ENCODE data around the gene HNRNPUL2.
"Not testable (repeated sequence)": the region's sequence is repeated elsewhere in the genome, so short reads cannot be mapped to it uniquely, and the experiment has no call there.

The HNRNPUL2 gene

DNA sequence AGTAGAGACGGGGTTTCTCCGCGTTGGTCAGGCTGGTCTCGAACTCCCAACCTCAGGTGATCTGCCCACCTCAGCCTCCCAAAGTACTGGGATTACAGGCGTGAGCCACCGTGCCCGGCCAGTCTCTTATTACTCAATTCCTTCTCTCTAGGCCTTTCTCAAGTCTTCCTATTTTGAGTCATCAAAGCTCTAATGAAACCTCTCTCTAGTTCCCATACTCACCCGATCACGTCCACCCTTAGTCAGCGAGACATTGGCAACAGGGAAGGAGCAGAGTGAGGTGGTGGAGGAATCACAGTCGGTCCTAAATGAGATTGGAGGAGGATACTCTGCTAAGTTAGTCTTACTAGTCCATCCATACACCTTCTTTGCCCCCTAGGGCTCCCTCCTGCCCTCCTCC, 25.0 kb downstream of the HNRNPUL2 start:
- H3K4me3 ChIP-seq (ENCODE audit: low read depth in 1 of 2, low read length in 2 of 2), result no peak overlapping the region
- no peaks in the 10 kb centered on the region for H3K9me3 ChIP-seq (ENCODE audit: control insufficient read depth in 1 of 2, low read length in 2 of 2)
- no peaks in the 10 kb centered on the region for H3K27me3 ChIP-seq (ENCODE audit: low read depth, low read length)
- no peak overlapping the region for H3K27ac ChIP-seq (ENCODE audit: low read length)
- H3K4me1 ChIP-seq (ENCODE audit: control insufficient read depth in 1 of 2, insufficient read depth in 2 of 2, low read length in 2 of 2), result peaks cover 13 to 19% of the 10 kb centered on the region in 2 donors
- peaks cover 0 to 3% of the 10 kb centered on the region in 2 donors for H3K36me3 ChIP-seq (ENCODE audit: control insufficient read depth in 1 of 2, insufficient read depth in 2 of 2, low read length in 2 of 2)

DNA sequence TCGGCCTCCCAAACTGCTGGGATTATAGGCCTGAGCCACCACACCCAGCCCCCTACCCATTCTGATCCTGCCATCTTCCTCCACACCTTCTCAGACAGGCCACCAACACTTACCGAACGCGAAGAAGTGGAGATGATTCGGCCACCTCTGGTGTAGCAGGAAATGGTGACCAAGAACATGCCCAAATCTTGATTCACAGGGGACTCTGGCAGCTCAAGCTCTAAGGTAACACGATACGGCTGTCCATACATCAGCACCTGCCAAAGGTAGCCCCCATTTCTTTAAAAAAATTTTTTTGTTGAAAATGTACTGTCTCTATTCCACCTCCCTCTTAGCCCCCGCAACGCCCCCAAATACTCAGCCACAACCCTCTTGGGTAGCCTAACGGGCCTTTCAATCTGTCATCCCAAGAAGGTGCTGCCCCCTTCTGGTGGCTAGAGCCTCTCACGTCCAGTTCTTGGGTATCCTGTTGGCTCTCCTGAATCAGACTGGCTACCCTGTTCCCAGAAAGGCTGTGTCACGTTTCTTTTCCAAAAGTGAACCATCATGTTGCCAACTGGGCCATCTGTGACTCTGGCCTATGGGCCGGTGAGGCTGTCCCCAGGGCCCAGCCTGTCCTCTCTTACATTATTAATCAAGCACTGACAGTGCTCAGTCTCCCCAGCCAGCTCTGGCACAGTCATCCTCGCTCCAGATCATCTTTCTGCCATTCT, 32.6 kb downstream of the HNRNPUL2 start:
- peaks cover 25 to 30% of the 10 kb centered on the region in 2 donors for H3K36me3 ChIP-seq (ENCODE audit: control insufficient read depth in 1 of 2, insufficient read depth in 2 of 2, low read length in 2 of 2)
- no peaks in the 10 kb centered on the region for H3K9me3 ChIP-seq (ENCODE audit: control insufficient read depth in 1 of 2, low read length in 2 of 2)
- no peaks in the 10 kb centered on the region for H3K27me3 ChIP-seq (ENCODE audit: low read depth, low read length)
- H3K4me1 ChIP-seq (ENCODE audit: control insufficient read depth in 1 of 2, insufficient read depth in 2 of 2, low read length in 2 of 2), result peaks cover 0 to 12% of the 10 kb centered on the region in 2 donors
- H3K4me3 ChIP-seq (ENCODE audit: low read depth in 1 of 2, low read length in 2 of 2), result no peak overlapping the region
- H3K27ac ChIP-seq (ENCODE audit: low read length), result no peak overlapping the region

GRCh38 chr11:62693624-62694023, 33.6 kb downstream of the HNRNPUL2 start:
- Histone ChIP-seq H3K4me1 (ENCODE audit: control insufficient read depth in 1 of 2, insufficient read depth in 2 of 2, low read length in 2 of 2) (peaks cover 0 to 12% of the 10 kb centered on the region in 2 donors), H3K36me3 (ENCODE audit: control insufficient read depth in 1 of 2, insufficient read depth in 2 of 2, low read length in 2 of 2) (peaks cover 25 to 30% of the 10 kb centered on the region in 2 donors)
- H3K4me3 ChIP-seq (ENCODE audit: low read depth in 1 of 2, low read length in 2 of 2); H3K27ac ChIP-seq (ENCODE audit: low read length); H3K9me3 ChIP-seq (ENCODE audit: control insufficient read depth in 1 of 2, low read length in 2 of 2); H3K27me3 ChIP-seq (ENCODE audit: low read depth, low read length): not testable (repeated sequence)

DNA sequence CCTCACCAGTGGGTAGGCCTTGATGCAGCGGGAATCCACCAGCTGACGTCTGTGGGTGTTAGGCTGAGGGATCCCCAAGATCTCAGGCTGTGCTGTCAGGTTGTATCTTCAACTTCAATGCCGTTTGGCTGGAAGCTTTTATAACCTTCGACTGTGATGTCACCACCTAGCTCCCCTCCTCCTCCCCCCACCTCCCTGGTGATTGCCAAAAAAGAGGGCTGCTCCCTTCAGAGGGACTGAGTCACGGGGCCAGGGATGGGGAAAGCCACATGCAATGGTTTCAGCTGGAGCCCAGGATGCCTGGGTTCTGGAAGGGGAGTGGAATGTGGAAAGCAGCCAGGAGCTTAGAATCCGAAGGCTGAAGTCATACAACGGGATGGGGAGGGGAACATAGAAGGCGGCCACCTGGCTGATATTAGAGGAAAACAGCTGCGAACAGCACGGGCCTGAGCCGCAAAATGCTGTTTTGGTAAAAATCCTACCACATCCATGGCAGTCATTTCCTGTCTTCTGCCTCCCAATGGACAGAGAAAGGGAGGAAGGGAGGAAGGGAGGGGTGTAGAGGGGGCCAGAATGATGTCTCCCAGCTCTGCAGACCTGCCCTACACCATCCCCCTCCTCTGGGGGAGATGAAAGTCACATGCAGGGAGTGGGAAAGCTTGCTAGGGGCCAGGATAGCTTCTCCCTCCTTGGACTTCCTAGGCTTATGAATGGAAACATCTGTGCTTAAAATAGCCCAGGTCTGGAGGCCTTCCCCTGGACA, 37.7 kb downstream of the HNRNPUL2 start, which contains the start of gene LRRN4CL:
LRRN4CL (minus strand) TSS at position 110 of the 763 bp plus-strand sequence. CDS start 1,022 bp downstream, outside the sequence.
- no peaks in the 10 kb centered on the region for H3K9me3 ChIP-seq (ENCODE audit: control insufficient read depth in 1 of 2, low read length in 2 of 2)
- no peaks in the 10 kb centered on the region for H3K27me3 ChIP-seq (ENCODE audit: low read depth, low read length)
- H3K4me3 ChIP-seq (ENCODE audit: low read depth in 1 of 2, low read length in 2 of 2), result peak within 1 kb of the TSS; percentile 47 to 49
- H3K36me3 ChIP-seq (ENCODE audit: control insufficient read depth in 1 of 2, insufficient read depth in 2 of 2, low read length in 2 of 2), result peaks cover 25 to 30% of the 10 kb centered on the region in 2 donors
- peaks cover 0 to 12% of the 10 kb centered on the region in 2 donors for H3K4me1 ChIP-seq (ENCODE audit: control insufficient read depth in 1 of 2, insufficient read depth in 2 of 2, low read length in 2 of 2)
- H3K27ac ChIP-seq (ENCODE audit: low read length), result peak within 1 kb of the TSS; percentile 74

DNA sequence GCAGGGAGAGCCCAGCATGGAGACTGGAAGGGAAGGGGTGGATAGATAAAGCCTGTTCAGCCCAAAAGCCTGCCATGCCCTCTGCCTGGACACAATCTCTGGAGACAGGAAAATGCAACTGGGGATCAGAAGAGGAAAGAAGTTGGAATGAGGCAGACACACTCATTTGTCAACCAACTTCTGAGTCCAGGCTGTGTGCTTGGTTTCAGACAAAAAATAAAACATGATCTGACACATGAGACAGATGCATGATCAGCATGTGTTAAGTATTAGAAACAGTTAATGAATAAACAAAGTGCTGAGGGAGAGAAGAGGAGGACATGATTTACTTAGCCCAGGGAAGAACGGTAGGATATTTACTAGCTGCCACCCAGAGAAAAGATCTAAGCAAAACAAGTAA, 38.8 kb downstream of the HNRNPUL2 start:
- Histone ChIP-seq H3K4me3 (ENCODE audit: low read depth in 1 of 2, low read length in 2 of 2) (peak overlapping the region; percentile 47), H3K36me3 (ENCODE audit: control insufficient read depth in 1 of 2, insufficient read depth in 2 of 2, low read length in 2 of 2) (peaks cover 25 to 30% of the 10 kb centered on the region in 2 donors), H3K27me3 (ENCODE audit: low read depth, low read length) (no peaks in the 10 kb centered on the region), H3K9me3 (ENCODE audit: control insufficient read depth in 1 of 2, low read length in 2 of 2) (no peaks in the 10 kb centered on the region), H3K27ac (ENCODE audit: low read length) (peak overlapping the region; percentile 49), H3K4me1 (ENCODE audit: control insufficient read depth in 1 of 2, insufficient read depth in 2 of 2, low read length in 2 of 2) (peaks cover 0 to 12% of the 10 kb centered on the region in 2 donors)

DNA sequence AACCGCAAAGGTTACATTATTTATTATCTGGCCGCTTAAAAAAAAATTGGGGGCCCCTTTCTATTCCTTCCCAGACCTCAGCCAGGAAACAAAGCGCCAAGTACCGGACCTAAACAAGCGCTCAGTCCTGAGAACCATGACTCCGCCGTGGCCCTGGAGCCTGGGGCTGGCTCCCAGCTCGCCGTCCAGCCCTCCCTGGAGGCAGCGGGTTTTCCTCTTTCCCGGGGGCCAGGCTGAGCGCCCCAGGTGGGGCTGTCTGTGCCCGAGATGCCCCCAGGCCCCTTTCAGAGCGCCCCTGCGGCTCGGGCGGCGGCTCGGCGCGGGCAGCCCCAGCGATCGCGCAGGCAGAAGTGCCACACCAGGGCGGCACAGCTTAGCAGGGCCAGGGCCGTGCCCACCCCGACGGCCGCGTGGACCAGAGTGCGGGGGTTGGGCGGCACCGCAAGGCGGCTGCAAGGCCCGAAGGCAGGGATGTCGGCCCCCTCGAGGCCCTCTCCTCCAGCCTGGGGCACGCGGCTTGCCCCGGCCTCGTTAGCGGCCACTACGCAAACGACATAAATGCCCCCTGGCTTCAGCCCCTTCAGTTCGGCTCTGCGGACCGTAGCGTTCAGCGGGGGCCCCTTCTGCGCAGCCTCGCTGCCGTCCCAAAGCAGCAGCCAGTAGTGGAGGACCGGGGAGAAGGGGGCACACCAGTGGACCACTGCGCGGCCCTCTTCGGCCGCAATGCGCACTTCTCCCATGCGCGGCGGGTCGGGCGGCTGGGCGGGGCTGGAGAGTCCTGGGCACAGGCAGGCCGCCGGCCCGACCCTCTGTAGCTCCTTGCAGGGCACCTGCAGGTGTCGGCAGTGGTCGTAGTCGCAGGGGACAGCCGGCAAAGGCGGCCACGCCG, 39.5 kb downstream of the HNRNPUL2 start:
- no peaks in the 10 kb centered on the region for H3K9me3 ChIP-seq (ENCODE audit: control insufficient read depth in 1 of 2, low read length in 2 of 2)
- H3K4me3 ChIP-seq (ENCODE audit: low read depth in 1 of 2, low read length in 2 of 2), result peak overlapping the region; percentile 47
- H3K36me3 ChIP-seq (ENCODE audit: control insufficient read depth in 1 of 2, insufficient read depth in 2 of 2, low read length in 2 of 2), result peaks cover 22 to 27% of the 10 kb centered on the region in 2 donors
- peaks cover 0 to 12% of the 10 kb centered on the region in 2 donors for H3K4me1 ChIP-seq (ENCODE audit: control insufficient read depth in 1 of 2, insufficient read depth in 2 of 2, low read length in 2 of 2)
- no peaks in the 10 kb centered on the region for H3K27me3 ChIP-seq (ENCODE audit: low read depth, low read length)
- H3K27ac ChIP-seq (ENCODE audit: low read length), result no peak overlapping the region

DNA sequence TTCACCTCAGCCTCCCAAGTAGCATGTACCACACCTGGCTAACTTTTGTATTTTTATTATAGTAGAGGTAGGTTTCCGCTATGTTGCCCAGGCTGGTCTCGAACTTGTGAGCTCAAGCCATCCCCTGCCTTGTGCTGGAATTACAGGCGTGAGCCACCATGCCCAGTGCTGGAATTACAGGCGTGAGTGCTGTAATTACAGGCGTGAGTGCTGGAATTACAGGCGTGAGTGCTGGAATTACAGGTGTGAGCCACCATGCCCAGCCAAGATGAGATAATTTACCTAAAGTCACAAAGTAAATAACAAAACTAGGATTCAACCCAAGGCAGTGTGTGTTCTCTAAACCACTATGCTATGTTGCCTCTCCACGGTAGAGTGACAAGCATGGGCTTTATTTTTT, 44.7 kb downstream of the HNRNPUL2 start:
- H3K4me3 ChIP-seq (ENCODE audit: low read depth in 1 of 2, low read length in 2 of 2), result no peak overlapping the region
- no peak overlapping the region for H3K27ac ChIP-seq (ENCODE audit: low read length)
- peaks cover 6 to 15% of the 10 kb centered on the region in 2 donors for H3K4me1 ChIP-seq (ENCODE audit: control insufficient read depth in 1 of 2, insufficient read depth in 2 of 2, low read length in 2 of 2)
- no peaks in the 10 kb centered on the region for H3K9me3 ChIP-seq (ENCODE audit: control insufficient read depth in 1 of 2, low read length in 2 of 2)
- H3K27me3 ChIP-seq (ENCODE audit: low read depth, low read length), result no peaks in the 10 kb centered on the region
- H3K36me3 ChIP-seq (ENCODE audit: control insufficient read depth in 1 of 2, insufficient read depth in 2 of 2, low read length in 2 of 2), result peaks cover 0 to 5% of the 10 kb centered on the region in 2 donors

DNA sequence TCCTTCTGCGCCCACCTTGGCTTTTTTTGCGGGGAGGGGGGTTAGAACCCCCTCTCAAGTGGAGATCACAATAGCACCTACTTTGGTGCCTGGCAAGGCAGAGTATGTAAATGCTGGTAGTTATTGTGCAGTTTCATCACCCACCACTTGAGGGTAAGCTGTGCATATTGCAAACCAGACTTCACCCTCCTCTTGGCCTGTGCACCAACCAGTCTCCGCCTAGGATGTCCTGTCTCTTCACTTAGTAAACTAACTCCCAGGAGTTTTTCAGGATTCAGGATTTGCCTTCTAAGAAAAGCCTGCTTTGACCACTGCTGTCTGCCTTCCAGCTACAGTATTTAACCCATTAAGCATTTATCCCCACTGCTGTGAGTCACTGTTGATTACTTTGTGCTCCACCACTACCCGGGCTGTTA, 46.4 kb downstream of the HNRNPUL2 start:
- Histone ChIP-seq H3K27ac (ENCODE audit: low read length) (no peak overlapping the region), H3K27me3 (ENCODE audit: low read depth, low read length) (no peaks in the 10 kb centered on the region), H3K36me3 (ENCODE audit: control insufficient read depth in 1 of 2, insufficient read depth in 2 of 2, low read length in 2 of 2) (peaks cover 13 to 19% of the 10 kb centered on the region in 2 donors), H3K4me1 (ENCODE audit: control insufficient read depth in 1 of 2, insufficient read depth in 2 of 2, low read length in 2 of 2) (peaks cover 6 to 26% of the 10 kb centered on the region in 2 donors), H3K9me3 (ENCODE audit: control insufficient read depth in 1 of 2, low read length in 2 of 2) (no peaks in the 10 kb centered on the region), H3K4me3 (ENCODE audit: low read depth in 1 of 2, low read length in 2 of 2) (no peak overlapping the region)

- no peaks in the 10 kb centered on the region for H3K27me3 ChIP-seq (ENCODE audit: low read depth, low read length)
- H3K27ac ChIP-seq (ENCODE audit: low read length), result peak within 1 kb of the TSS; percentile 83
- H3K4me1 ChIP-seq (ENCODE audit: control insufficient read depth in 1 of 2, insufficient read depth in 2 of 2, low read length in 2 of 2), result peaks cover 6 to 26% of the 10 kb centered on the region in 2 donors
- peaks cover 13 to 24% of the 10 kb centered on the region in 2 donors for H3K36me3 ChIP-seq (ENCODE audit: control insufficient read depth in 1 of 2, insufficient read depth in 2 of 2, low read length in 2 of 2)
- H3K9me3 ChIP-seq (ENCODE audit: control insufficient read depth in 1 of 2, low read length in 2 of 2), result no peaks in the 10 kb centered on the region
- H3K4me3 ChIP-seq (ENCODE audit: low read depth in 1 of 2, low read length in 2 of 2), result peak within 1 kb of the TSS; percentile 84 to 96
Measured at GRCh38 chr11:62678770-62679696, 48.2 kb downstream of the HNRNPUL2 start, which contains the start of gene UBXN1. TSS of gene UBXN1 (minus strand) at chr11:62679073. CDS start at chr11:62678923, 150 bp downstream.

- Histone ChIP-seq H3K9me3 (ENCODE audit: control insufficient read depth in 1 of 2, low read length in 2 of 2) (no peaks in the 10 kb centered on the region), H3K4me1 (ENCODE audit: control insufficient read depth in 1 of 2, insufficient read depth in 2 of 2, low read length in 2 of 2) (peaks cover 6 to 29% of the 10 kb centered on the region in 2 donors), H3K36me3 (ENCODE audit: control insufficient read depth in 1 of 2, insufficient read depth in 2 of 2, low read length in 2 of 2) (peaks cover 13 to 24% of the 10 kb centered on the region in 2 donors), H3K27ac (ENCODE audit: low read length) (peak overlapping the region; percentile 83), H3K4me3 (ENCODE audit: low read depth in 1 of 2, low read length in 2 of 2) (peak overlapping the region; percentile 84 to 96), H3K27me3 (ENCODE audit: low read depth, low read length) (no peaks in the 10 kb centered on the region)
Measured at GRCh38 chr11:62678433-62678769, 48.9 kb downstream of the HNRNPUL2 start.
